H1 (cell line): Measurements from ENCODE around the gene INPP5B. TPM values are rescaled to one million over a fixed set of nuclear protein-coding genes. Genes with fewer than 3 reads are reported as not detected.
A peak's percentile ranks its signal among the peaks of the same experiment; 100 is the strongest.

Experiments used
- ASH2L ChIP-seq: fragments of 200-600, 300-600 bp; sonication (generic); IDR thresholded peaks from one replicate; pipeline ENCODE4 v1.7.1; 2017; ENCODE audit warnings: low read length
- CHD7 ChIP-seq: fragments of 300-600 bp; sonication (generic); IDR thresholded peaks from 2 replicates; pipeline ENCODE4 v1.7.1; 2012; ENCODE audit warnings: low read length, moderate library complexity, mild to moderate bottlenecking, inconsistent platforms; ENCODE audit not compliant: insufficient replicate concordance
- CREB1 ChIP-seq: IDR thresholded peaks from 2 replicates; pipeline ENCODE4 v1.6.1; 2012; ENCODE audit warnings: inconsistent platforms
- GABPA ChIP-seq: IDR thresholded peaks from 2 replicates; pipeline ENCODE4 v1.6.1; 2011; ENCODE audit warnings: mild to moderate bottlenecking, low read length, moderate library complexity, borderline replicate concordance; ENCODE audit not compliant: insufficient read depth
- NRF1 ChIP-seq: IDR thresholded peaks from 2 replicates; pipeline ENCODE4 v1.6.1; 2011; ENCODE audit warnings: mild to moderate bottlenecking, low read depth, low read length, improper control_type of control experiment
- RFX5 ChIP-seq: IDR thresholded peaks from 2 replicates; pipeline ENCODE4 v1.6.1; 2011; ENCODE audit warnings: low read depth, low read length, improper control_type of control experiment, borderline replicate concordance
- TBP ChIP-seq: IDR thresholded peaks from 2 replicates; pipeline ENCODE4 v1.6.1; 2011; ENCODE audit warnings: low read depth, low read length, improper control_type of control experiment
- YY1 ChIP-seq: IDR thresholded peaks from 2 replicates; pipeline ENCODE4 v1.6.1; 2011; ENCODE audit warnings: low read depth, mild to moderate bottlenecking, low read length
- polyA plus RNA-seq, 7 experiments: library from polyadenylated mRNA; depleted of rRNA in 3 of 7; stranded (reverse) in 5 of 7; unstranded in 2 of 7; fragments of >200 nt in 5 of 7; fragments of 200-250 nt in 2 of 7; gene quantifications; 1 replicate in 5 of 7; 2 replicates in 1 of 7; 4 replicates in 1 of 7; pipeline versions ENCODE4 v1.2.1 to v1.2.3, GENCODE V29; 2011 to 2013; ENCODE audit warnings: missing spikeins in 2 of 7, mixed read lengths in 2 of 7
- total RNA-seq: library from RNA; stranded (reverse); fragmentation: NEBNext Ultra II Directional; extraction: Animal tissue kit (Norgen Biotek cat#: 25700); gene quantifications from 2 replicates; pipeline ENCODE4 v1.2.1, GENCODE V29; 2021
- TF ChIP-seq, protein P1 (sequence below): IDR thresholded peaks from 2 replicates; pipeline ENCODE4 v1.6.1; 2011; ENCODE audit warnings: low read length, improper control_type of control experiment

Gene INPP5B
- total and polyA plus RNA-seq, 2 of the 8 experiments (the other 6 are each of a cell fraction or from before 2014, with no cell fraction given): 14.0 to 23.7 TPM

DNA sequence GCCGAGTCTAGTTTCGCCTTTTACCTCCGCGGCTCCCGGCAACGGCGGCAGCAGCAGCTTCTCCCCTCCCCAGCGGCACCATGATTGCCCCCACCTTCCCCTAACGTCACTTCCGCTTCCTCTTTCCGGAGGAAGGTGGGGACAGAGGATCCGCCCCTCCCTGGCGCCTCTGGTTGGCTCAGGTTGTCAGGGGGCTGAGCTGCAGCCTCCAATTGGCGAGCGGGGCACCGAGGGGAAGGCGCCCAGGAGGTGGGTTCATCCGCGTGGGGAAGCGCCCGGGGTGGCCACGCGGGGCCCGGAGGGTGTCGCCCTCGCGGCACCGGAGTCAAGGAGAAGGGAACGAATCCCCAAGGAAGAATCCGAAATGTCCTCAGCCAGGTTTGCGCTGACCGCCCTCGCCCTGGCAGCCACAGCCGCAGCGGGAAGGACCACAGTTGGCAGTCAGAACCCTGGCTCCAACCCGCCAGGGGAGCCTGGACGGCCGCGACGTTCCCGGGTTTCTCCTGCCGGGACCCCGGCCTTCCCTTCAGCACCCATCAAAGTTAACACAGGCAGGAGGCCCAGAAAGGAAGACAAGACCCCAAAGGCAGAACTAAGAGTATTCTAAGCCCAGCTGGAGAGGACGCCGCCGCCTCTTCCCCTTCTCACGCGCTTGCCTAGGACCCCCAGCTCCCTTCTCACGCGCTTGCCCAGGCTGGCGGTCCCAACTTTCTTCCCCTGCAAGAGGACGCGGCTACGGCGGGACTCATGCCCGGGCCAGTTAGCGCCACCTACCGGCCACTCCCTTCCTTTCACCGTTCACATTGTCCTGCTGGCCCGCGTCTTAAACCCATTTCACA, 87.1 kb downstream of the INPP5B start, which contains the start of gene MTF1 (continued):
- TF ChIP-seq CHD7 (no peak), GABPA (peak; percentile 94), YY1 (peak; percentile 56; the same call in 1 of the 2 replicates), ASH2L (peak; percentile 33), NRF1 (no peak), RFX5 (no peak), CREB1 (peak; percentile 94), TBP (peak; percentile 41; the same call in 1 of the 2 replicates)
- TF ChIP-seq, protein P1, sequence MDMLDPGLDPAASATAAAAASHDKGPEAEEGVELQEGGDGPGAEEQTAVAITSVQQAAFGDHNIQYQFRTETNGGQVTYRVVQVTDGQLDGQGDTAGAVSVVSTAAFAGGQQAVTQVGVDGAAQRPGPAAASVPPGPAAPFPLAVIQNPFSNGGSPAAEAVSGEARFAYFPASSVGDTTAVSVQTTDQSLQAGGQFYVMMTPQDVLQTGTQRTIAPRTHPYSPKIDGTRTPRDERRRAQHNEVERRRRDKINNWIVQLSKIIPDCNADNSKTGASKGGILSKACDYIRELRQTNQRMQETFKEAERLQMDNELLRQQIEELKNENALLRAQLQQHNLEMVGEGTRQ: 0 out of 2 replicates have a peak, but pooled peaks have one; percentile 6
